GM12878 (cell line): ENCODE results near the gene CNN2. TPM values are rescaled to one million over a fixed set of nuclear protein-coding genes. Genes with fewer than 3 reads are reported as not detected.

Source experiments
- ATAC-seq: fragments of 200-7000 bp; cut with Tn5 transposase; 3 replicates; pipeline ENCODE4 v1.9.1; 2020; ENCODE audit warnings: mild to moderate bottlenecking, moderate library complexity
- BruUV-seq: library from RNA; stranded (reverse); fragments of 400-500 nt; replicated peaks from 2 replicates; lab custom pipeline; 2021; lab: Mats Ljungman, UMichigan
- CTCF ChIA-PET: fragments of 300-600 bp; sonication (Branson Sonifier 250); formaldehyde crosslinking; extraction: SDS; loops from one replicate; lab custom pipeline; 2021; ENCODE audit warnings: inconsistent platforms; lab: Yijun Ruan, JAX
- POLR2A ChIA-PET: fragments of 350-600 bp; formaldehyde crosslinking; extraction: SDS; loops from one replicate; lab custom pipeline; 2021; ENCODE audit warnings: inconsistent platforms; lab: Charles Lee
- RAD21 ChIA-PET: fragments of 300-600 bp; sonication (Branson Sonifier 250); formaldehyde crosslinking; loops from one replicate; lab custom pipeline; 2023; ENCODE audit warnings: antibody characterized with exemption; ENCODE audit not compliant: unreplicated experiment; lab: Charles Lee
- SMC1A ChIA-PET: fragments of 300-600 bp; sonication (Branson Sonifier 250); formaldehyde crosslinking; loops from one replicate; lab custom pipeline; 2023; ENCODE audit not compliant: unreplicated experiment, uncharacterized antibody; lab: Charles Lee
- DNase-seq: peaks from one replicate; pipeline ENCODE4 v3.0.0-alpha.2; 2011; ENCODE audit warnings: low read depth, low spot score
- FAIRE-seq: peaks from 3 replicates; lab custom pipeline; 2011; peaks lifted over from hg19 to GRCh38; lab: Jason Lieb, UNC
- H2AFZ ChIP-seq: 2 replicates; pipeline ENCODE4 v1.6.0; 2011; ENCODE audit warnings: low read depth, low read length, control low read depth; ENCODE audit not compliant: control insufficient read depth
- H3K27ac ChIP-seq: 2 replicates; pipeline ENCODE4 v1.5.1; 2011; ENCODE audit warnings: control low read depth; ENCODE audit not compliant: control insufficient read depth, insufficient read depth
- H3K27me3 ChIP-seq, 2 experiments: replicated peaks in 1 of 2; 2 replicates each; pipeline versions ENCODE4 v1.6.0 to v1.6.1; 2011; ENCODE audit warnings: low read length in 1 of 2; ENCODE audit not compliant: control insufficient read depth in 2 of 2, insufficient read depth in 2 of 2
- H3K36me3 ChIP-seq, 2 experiments: 2 replicates each; pipeline ENCODE4 v1.5.1; 2011; ENCODE audit warnings: low read length in 1 of 2; ENCODE audit not compliant: control insufficient read depth in 2 of 2, insufficient read depth in 2 of 2
- H3K4me1 ChIP-seq: 2 replicates; pipeline ENCODE4 v1.6.1; 2011; ENCODE audit warnings: mild to moderate bottlenecking, low read length, moderate library complexity, mixed read lengths; ENCODE audit not compliant: control insufficient read depth, insufficient read depth
- H3K4me2 ChIP-seq: 2 replicates; pipeline ENCODE4 v1.6.0; 2011; ENCODE audit warnings: control low read depth; ENCODE audit not compliant: control insufficient read depth, insufficient read depth
- H3K4me3 ChIP-seq: fragments of 200-600 bp; sonication (generic); 2 replicates; pipeline ENCODE4 v1.5.1; 2016
- H3K79me2 ChIP-seq: 2 replicates; pipeline ENCODE4 v1.6.0; 2011; ENCODE audit warnings: low read length; ENCODE audit not compliant: control insufficient read depth, insufficient read depth
- H3K9ac ChIP-seq: 2 replicates; pipeline ENCODE4 v1.8.0; 2011; ENCODE audit warnings: low read length, control low read depth, mixed read lengths; ENCODE audit not compliant: control insufficient read depth, insufficient read depth
- H3K9me3 ChIP-seq: replicated peaks from 3 replicates; pipeline ENCODE4 v1.5.1; 2011; ENCODE audit warnings: mild to moderate bottlenecking, low read length; ENCODE audit not compliant: control insufficient read depth, insufficient read depth
- H4K20me1 ChIP-seq: 2 replicates; pipeline ENCODE4 v1.6.0; 2011; ENCODE audit not compliant: control insufficient read depth, insufficient read depth
- CBFB ChIP-seq: IDR thresholded peaks from 2 replicates; pipeline ENCODE4 v1.6.1; 2016; ENCODE audit warnings: antibody characterized with exemption, low read depth
- E4F1 ChIP-seq: fragments of 450-650 bp; IDR thresholded peaks from 2 replicates; pipeline ENCODE4 v1.6.1; 2018; ENCODE audit warnings: borderline replicate concordance, mild to moderate bottlenecking; ENCODE audit not compliant: partially characterized antibody
- FOS ChIP-seq: IDR thresholded peaks from 3 replicates; pipeline ENCODE4 v1.6.1; 2011; ENCODE audit warnings: borderline replicate concordance; ENCODE audit not compliant: insufficient read length; ENCODE audit errors: extremely low read depth
- IRF5 ChIP-seq: fragments of 450-650 bp; IDR thresholded peaks from 2 replicates; pipeline ENCODE4 v1.6.1; 2017; ENCODE audit warnings: borderline replicate concordance
- NBN ChIP-seq: fragments of 450-650 bp; IDR thresholded peaks from 2 replicates; pipeline ENCODE4 v1.6.1; 2016
- NFXL1 ChIP-seq: fragments of 450-650 bp; IDR thresholded peaks from 2 replicates; pipeline ENCODE4 v1.6.1; 2017; ENCODE audit warnings: antibody characterized with exemption, mild to moderate bottlenecking, borderline replicate concordance
- NKRF ChIP-seq: fragments of 450-650 bp; conservative IDR thresholded peaks from 2 replicates; pipeline ENCODE4 v1.6.1; 2017; ENCODE audit warnings: mild to moderate bottlenecking, moderate library complexity
- PML ChIP-seq: IDR thresholded peaks from 2 replicates; pipeline ENCODE4 v1.6.1; 2012; ENCODE audit warnings: low read length, inconsistent platforms
- POU2F2 ChIP-seq: IDR thresholded peaks from 3 replicates; pipeline ENCODE4 v1.6.1; 2011; ENCODE audit warnings: low read depth, mild to moderate bottlenecking, low read length, borderline replicate concordance
- RBBP5 ChIP-seq: fragments of 200-600 bp; sonication (generic); conservative IDR thresholded peaks from 2 replicates; pipeline ENCODE4 v1.6.1; 2016
- SIN3A ChIP-seq: IDR thresholded peaks from 2 replicates; pipeline ENCODE4 v1.6.1; 2012; ENCODE audit warnings: low read depth, low read length, improper control_type of control experiment
- STAT3 ChIP-seq: IDR thresholded peaks from 2 replicates; pipeline ENCODE4 v1.6.1; 2011; ENCODE audit warnings: low read depth, low read length, improper control_type of control experiment
- SUPT20H ChIP-seq: IDR thresholded peaks from 2 replicates; pipeline ENCODE4 v1.6.1; 2011; ENCODE audit warnings: low read depth, mild to moderate bottlenecking, low read length, moderate library complexity, borderline replicate concordance; ENCODE audit not compliant: control insufficient read depth
- USF2 ChIP-seq: IDR thresholded peaks from 2 replicates; pipeline ENCODE4 v1.6.1; 2011; ENCODE audit warnings: low read depth, low read length, improper control_type of control experiment, borderline replicate concordance
- WGBS: methylation state at CpG from one replicate; pipeline ENCODE4 v1.1.6; 2016; ENCODE audit warnings: low lambda C conversion rate; ENCODE audit not compliant: insufficient replicate concordance, insufficient coverage; ENCODE audit errors: missing lambda C conversion rate; 5-methylcytosine and 5-hydroxymethylcytosine counted together
- in situ Hi-C: fragments of 300-500 bp; cut with MboI; formaldehyde crosslinking; loops from 9 replicates; pipeline ENCODE4 v1.14.3; 2018; ENCODE audit warnings: mixed read lengths
- intact Hi-C: fragments of 100-400 bp; cut with micrococcal nuclease; formaldehyde crosslinking; loops from one replicate; pipeline ENCODE4 v1.14.2; 2022; ENCODE audit not compliant: unreplicated experiment
- polyA plus RNA-seq, 11 experiments: library from polyadenylated mRNA; depleted of rRNA in 4 of 11; unstranded in 6 of 11; stranded (reverse) in 5 of 11; fragments of >200 nt; fragmentation: Nextera tagmentation in 4 of 11; fragmentation: Illumina TruSeq in 1 of 11; extraction: Ambion mirVana in 4 of 11; extraction: Trizol in 1 of 11; gene quantifications; 1 replicate in 1 of 11; 2 replicates in 10 of 11; pipeline versions ENCODE4 v1.2.1 to v1.2.3, GENCODE V29; 2011 to 2016; ENCODE audit warnings: inconsistent platforms in 2 of 11, missing spikeins in 2 of 11, low read depth in 1 of 11
- total RNA-seq, 4 experiments: library from RNA; depleted of rRNA in 3 of 4; stranded (reverse); fragments of >200 nt in 3 of 4; fragmentation: Illumina TruSeq in 1 of 4; extraction: Trizol in 1 of 4; gene quantifications; 2 replicates each; pipeline versions ENCODE4 v1.2.1 to v1.2.3, GENCODE V29; 2013 to 2021

CNN2 gene
- total and polyA plus RNA-seq, 10 of the 15 experiments (the other 5 are each of a cell fraction or from before 2014, with no cell fraction given): 34.7 to 311 (median 172) TPM

- RAD21 ChIA-PET: interaction anchor here (1.0 to 2.2 kb wide), 3 partner anchors 17 to 120 kb away, joined by 3 to 9 read pairs (median 4); no protein-coding TSS in a partner anchor
- FAIRE-seq: no peak
- TF ChIP-seq RBBP5: no peak
- no peak for TF ChIP-seq E4F1
- TF ChIP-seq FOS: no peak
- no peak for TF ChIP-seq SIN3A
- TF ChIP-seq CBFB: no peak
- TF ChIP-seq PML: no peak
- TF ChIP-seq NKRF: no peak
- no peak for TF ChIP-seq USF2
- no peak for TF ChIP-seq NBN
- TF ChIP-seq SUPT20H: no peak
- TF ChIP-seq POU2F2: no peak
- no peak for TF ChIP-seq IRF5
- TF ChIP-seq NFXL1: no peak
- TF ChIP-seq STAT3: no peak
Measured at GRCh38 chr19:1073956-1074517, 47.6 kb downstream of the CNN2 start.

More at GRCh38 chr19:1073956-1074517, 47.6 kb downstream of the CNN2 start:
- Histone ChIP-seq H4K20me1 (no peaks in the 10 kb centered on the region), H2AFZ (no peak overlapping the region), H3K9ac (no peak overlapping the region), H3K9me3 (no peaks in the 10 kb centered on the region; the same call in 2 of the 3 replicates), H3K4me1 (peaks cover 32% of the 10 kb centered on the region), H3K27me3 (no peaks in the 10 kb centered on the region), H3K4me3 (no peak overlapping the region; the same call in 1 of the 2 replicates), H3K36me3 (peaks cover 25 to 30% of the 10 kb centered on the region in 2 experiments), H3K79me2 (peaks cover 35% of the 10 kb centered on the region), H3K27ac (no peak overlapping the region), H3K4me2 (peak overlapping the region; percentile 7; the same call in 1 of the 2 replicates)
- ATAC-seq: no peak
- POLR2A ChIA-PET: interaction anchor here (0.6 to 3.8 kb wide), 6 partner anchors 13 to 111 kb away, joined by 3 to 24 read pairs (median 9); partner anchors contain the start of gene GPX4
- intact Hi-C loops (no loop called here), in situ Hi-C loops (no loop called here)
- no TSS peak for BruUV-seq
- SMC1A ChIA-PET: interaction anchor here (2.7 kb wide), 1 partner anchor 9 kb away, joined by 11 read pairs; no protein-coding TSS in a partner anchor
- 59% methylated on average over 24 of the region's 28 CpGs for WGBS
- no peak for DNase-seq
- CTCF ChIA-PET: interaction anchor here (2.6 kb wide), 1 partner anchor 9 kb away, joined by 11 read pairs; no protein-coding TSS in a partner anchor
